IPS-18c (cell line): ENCODE measurements around the gene UBAC1.

Experiments
- H3K4me3 ChIP-seq: 2 replicates; pipeline ENCODE4 v1.7.0; 2013; ENCODE audit warnings: low read depth, mild to moderate bottlenecking, low read length, moderate library complexity; ENCODE audit not compliant: insufficient read depth
- H3K9me3 ChIP-seq: one replicate; pipeline ENCODE4 v1.6.1; 2013; ENCODE audit warnings: mild to moderate bottlenecking, low read length, moderate library complexity; ENCODE audit not compliant: control insufficient read depth, insufficient read depth

UBAC1 gene

GRCh38 chr9:135937521-135938489 lies 23.4 kb downstream of the UBAC1 start:
- no peak overlapping the region for H3K4me3 ChIP-seq
- peaks cover 3% of the 10 kb centered on the region for H3K9me3 ChIP-seq

GRCh38 chr9:135933114-135933513 lies 28.1 kb downstream of the UBAC1 start:
- peaks cover 4% of the 10 kb centered on the region for H3K9me3 ChIP-seq
- no peak overlapping the region for H3K4me3 ChIP-seq

- Histone ChIP-seq H3K4me3 (no peak overlapping the region), H3K9me3 (peaks cover 4% of the 10 kb centered on the region)
These were observed 28.5 kb downstream of the UBAC1 start for GRCh38 chr9:135932656-135933055.

GRCh38 chr9:135931349-135931820 lies 29.8 kb downstream of the UBAC1 start:
- Histone ChIP-seq H3K4me3 (no peak overlapping the region), H3K9me3 (peaks cover 4% of the 10 kb centered on the region)

- H3K4me3 ChIP-seq = no peak overlapping the region
- H3K9me3 ChIP-seq = peaks cover 4% of the 10 kb centered on the region
These were observed 30.5 kb downstream of the UBAC1 start for GRCh38 chr9:135930446-135931345.

GRCh38 chr9:135929656-135930445 lies 31.3 kb downstream of the UBAC1 start:
- Histone ChIP-seq H3K4me3 (no peak overlapping the region), H3K9me3 (peaks cover 4% of the 10 kb centered on the region)

- Histone ChIP-seq H3K9me3 (peaks cover 4% of the 10 kb centered on the region), H3K4me3 (no peak overlapping the region)
These were observed 32.2 kb downstream of the UBAC1 start for GRCh38 chr9:135928731-135929655.

- Histone ChIP-seq H3K9me3 (peaks cover 4% of the 10 kb centered on the region), H3K4me3 (no peak overlapping the region)
These were observed 33.0 kb downstream of the UBAC1 start for GRCh38 chr9:135928074-135928730.

- H3K9me3 ChIP-seq = no peaks in the 10 kb centered on the region
- no peak overlapping the region for H3K4me3 ChIP-seq
These were observed 33.8 kb downstream of the UBAC1 start for GRCh38 chr9:135927195-135928013.

GRCh38 chr9:135926402-135927194 lies 34.6 kb downstream of the UBAC1 start:
- Histone ChIP-seq H3K9me3 (no peaks in the 10 kb centered on the region), H3K4me3 (no peak overlapping the region)

- H3K9me3 ChIP-seq = no peaks in the 10 kb centered on the region
- no peak overlapping the region for H3K4me3 ChIP-seq
These were observed 35.6 kb downstream of the UBAC1 start for GRCh38 chr9:135925496-135926133.

- no peak overlapping the region for H3K4me3 ChIP-seq
- H3K9me3 ChIP-seq = peaks cover 4% of the 10 kb centered on the region
These were observed 36.4 kb downstream of the UBAC1 start for GRCh38 chr9:135924628-135925338.

GRCh38 chr9:135923508-135923907 lies 37.7 kb downstream of the UBAC1 start:
- Histone ChIP-seq H3K9me3 (peaks cover 8% of the 10 kb centered on the region), H3K4me3 (no peak overlapping the region)
